Thoracic aorta (tissue), 2 donors: ENCODE measurements around the gene MYL6. TPM values are rescaled to one million over a fixed set of nuclear protein-coding genes. Genes with fewer than 3 reads are reported as not detected.

Experiments used
- ATAC-seq: fragments of 150-250 bp; one replicate; pipeline ENCODE4 v1.8.0; 2017; ENCODE audit warnings: low read depth; ENCODE audit not compliant: insufficient number of reproducible peaks, low FRiP score
- DNase-seq: peaks from one replicate; pipeline ENCODE4 v3.0.0-alpha.2; 2020; ENCODE audit warnings: low spot score
- H3K27ac ChIP-seq, 2 donors: fragments of 200-600 bp; sonication (generic); 1 replicate in 1 of 2; 2 replicates in 1 of 2; pipeline ENCODE4 v1.5.1; 2016; ENCODE audit warnings: mild to moderate bottlenecking in 2 of 2, moderate library complexity in 2 of 2
- H3K27me3 ChIP-seq: fragments of 200-600 bp; sonication (generic); replicated peaks from 2 replicates; pipeline ENCODE4 v1.6.0; 2016; ENCODE audit warnings: mild to moderate bottlenecking; ENCODE audit not compliant: insufficient read depth
- H3K36me3 ChIP-seq: fragments of 200-600 bp; sonication (generic); one replicate; pipeline ENCODE4 v1.5.1; 2016
- H3K4me1 ChIP-seq, 2 donors: fragments of 200-600 bp; sonication (generic); 1 replicate in 1 of 2; 2 replicates in 1 of 2; pipeline versions ENCODE4 v1.5.1 to v1.6.0; 2016; ENCODE audit warnings: low read depth in 2 of 2, mild to moderate bottlenecking in 1 of 2; ENCODE audit not compliant: control insufficient read depth in 1 of 2
- H3K4me3 ChIP-seq: fragments of 200-600 bp; sonication (generic); 2 replicates; pipeline ENCODE4 v1.5.1; 2016; ENCODE audit warnings: mild to moderate bottlenecking
- H3K9me3 ChIP-seq: fragments of 200-600 bp; sonication (generic); 2 replicates; pipeline ENCODE4 v1.5.1; 2016
- total RNA-seq, 2 donors: library from RNA; depleted of rRNA; stranded (reverse); fragments of >200 nt; gene quantifications; one replicate each; pipeline versions ENCODE4 v1.1.0 to v1.2.3, GENCODE V29; 2016
- TF ChIP-seq, protein P1 (sequence below): fragments of 200-600 bp; sonication (generic); IDR thresholded peaks from one replicate; pipeline ENCODE4 v1.5.1; 2019; ENCODE audit warnings: antibody characterized with exemption

The MYL6 gene
- total RNA-seq, 2 donors from 2014 or later = 1,762 to 3,064 TPM

DNA sequence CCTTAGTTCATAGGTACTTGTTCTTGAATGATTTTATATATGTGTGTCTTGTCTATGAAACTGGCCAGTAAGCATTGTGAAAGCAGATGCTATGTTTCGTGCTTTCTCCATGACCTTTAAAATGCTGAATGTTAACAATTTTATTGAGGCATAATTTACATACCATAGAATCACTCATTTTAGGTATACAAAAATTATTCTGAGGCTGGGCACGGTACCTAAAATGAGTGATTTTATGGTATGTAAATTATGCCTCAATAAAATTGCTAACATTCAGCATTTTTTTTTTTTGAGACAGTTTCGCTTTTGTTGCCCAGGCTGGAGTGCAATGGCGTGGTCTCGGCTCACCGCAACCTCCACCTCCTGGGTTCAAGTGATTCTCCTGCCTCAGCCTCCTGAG, 23.3 kb upstream of the MYL6 start:
- Histone ChIP-seq H3K27ac (no peak overlapping the region), H3K36me3 (peaks cover 72% of the 10 kb centered on the region)

DNA sequence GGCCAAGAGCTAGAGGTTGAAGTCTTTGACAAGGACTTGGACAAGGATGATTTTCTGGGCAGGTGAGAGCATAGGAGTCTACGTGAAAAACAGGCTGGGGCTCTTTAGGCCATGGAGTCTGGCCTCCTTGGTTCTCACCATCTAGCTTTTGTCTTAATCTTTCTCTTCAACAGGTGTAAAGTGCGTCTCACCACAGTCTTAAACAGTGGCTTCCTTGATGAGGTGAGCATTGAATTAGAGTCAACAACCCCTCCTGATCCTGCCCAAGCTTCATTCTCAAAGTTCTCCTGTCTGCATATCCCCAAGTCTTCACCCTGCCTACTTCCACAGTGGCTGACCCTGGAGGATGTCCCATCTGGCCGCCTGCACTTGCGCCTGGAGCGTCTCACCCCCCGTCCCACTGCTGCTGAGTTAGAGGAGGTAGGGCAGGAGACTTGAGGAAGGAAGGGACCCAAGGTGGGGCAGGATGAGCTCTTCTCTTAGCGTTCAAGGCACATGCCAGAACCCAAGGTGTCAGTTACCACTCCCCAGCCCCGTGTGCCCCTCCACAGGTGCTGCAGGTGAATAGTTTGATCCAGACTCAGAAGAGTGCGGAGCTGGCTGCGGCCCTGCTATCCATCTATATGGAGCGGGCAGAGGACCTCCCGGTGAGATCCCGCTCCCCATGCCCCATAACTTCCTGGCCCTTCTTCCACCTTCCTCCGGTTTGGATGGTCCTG, 20.1 kb upstream of the MYL6 start:
- no peak for ATAC-seq
- H3K4me1 ChIP-seq = no peaks in the 10 kb centered on the region

More for the DNA sequence above, 23.3 kb upstream of the MYL6 start:
- DNase-seq = no peak
- Histone ChIP-seq H3K4me3 (no peak overlapping the region), H3K4me1 (peaks cover 5 to 8% of the 10 kb centered on the region in 2 donors), H3K27me3 (no peaks in the 10 kb centered on the region), H3K9me3 (no peaks in the 10 kb centered on the region)
- TF ChIP-seq, protein P1, sequence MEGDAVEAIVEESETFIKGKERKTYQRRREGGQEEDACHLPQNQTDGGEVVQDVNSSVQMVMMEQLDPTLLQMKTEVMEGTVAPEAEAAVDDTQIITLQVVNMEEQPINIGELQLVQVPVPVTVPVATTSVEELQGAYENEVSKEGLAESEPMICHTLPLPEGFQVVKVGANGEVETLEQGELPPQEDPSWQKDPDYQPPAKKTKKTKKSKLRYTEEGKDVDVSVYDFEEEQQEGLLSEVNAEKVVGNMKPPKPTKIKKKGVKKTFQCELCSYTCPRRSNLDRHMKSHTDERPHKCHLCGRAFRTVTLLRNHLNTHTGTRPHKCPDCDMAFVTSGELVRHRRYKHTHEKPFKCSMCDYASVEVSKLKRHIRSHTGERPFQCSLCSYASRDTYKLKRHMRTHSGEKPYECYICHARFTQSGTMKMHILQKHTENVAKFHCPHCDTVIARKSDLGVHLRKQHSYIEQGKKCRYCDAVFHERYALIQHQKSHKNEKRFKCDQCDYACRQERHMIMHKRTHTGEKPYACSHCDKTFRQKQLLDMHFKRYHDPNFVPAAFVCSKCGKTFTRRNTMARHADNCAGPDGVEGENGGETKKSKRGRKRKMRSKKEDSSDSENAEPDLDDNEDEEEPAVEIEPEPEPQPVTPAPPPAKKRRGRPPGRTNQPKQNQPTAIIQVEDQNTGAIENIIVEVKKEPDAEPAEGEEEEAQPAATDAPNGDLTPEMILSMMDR = no peak
- no peak for ATAC-seq

DNA sequence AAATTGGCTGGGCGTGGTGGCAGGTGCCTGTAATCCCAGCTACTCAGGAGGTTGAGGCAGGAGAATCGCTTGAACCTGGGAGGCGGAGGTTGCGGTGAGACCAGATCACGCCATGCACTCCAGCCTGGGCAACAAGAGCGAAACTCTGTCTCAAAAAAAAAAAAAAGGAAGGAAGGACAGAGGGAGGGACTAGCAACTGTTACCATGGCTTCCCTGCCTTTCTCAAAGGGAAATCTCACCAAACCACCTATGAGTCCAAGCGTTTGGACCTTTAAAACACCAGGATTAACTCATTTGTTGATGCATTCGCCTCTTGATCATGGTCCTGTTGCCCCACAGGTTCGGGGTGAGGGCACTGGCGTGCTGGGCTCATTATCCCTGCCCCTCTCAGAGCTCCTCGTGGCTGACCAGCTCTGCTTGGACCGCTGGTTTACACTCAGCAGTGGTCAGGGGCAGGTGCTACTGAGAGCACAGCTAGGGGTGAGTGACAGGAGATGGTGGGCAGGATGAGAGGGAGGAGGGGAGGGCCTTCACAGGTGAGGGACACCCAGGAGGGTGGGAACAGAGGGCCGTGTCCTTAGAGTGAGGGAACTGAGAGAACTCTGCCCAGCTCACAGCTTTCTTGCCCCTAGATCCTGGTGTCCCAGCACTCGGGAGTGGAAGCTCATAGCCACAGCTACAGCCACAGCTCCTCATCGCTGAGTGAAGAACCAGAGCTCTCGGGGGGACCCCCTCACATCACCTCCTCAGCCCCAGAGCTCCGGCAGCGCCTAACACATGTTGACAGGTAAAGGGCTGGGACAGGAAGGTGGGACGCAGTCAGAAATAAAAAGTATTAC, 16.0 kb upstream of the MYL6 start:
- DNase-seq (no peak), ATAC-seq (no peak)
- Histone ChIP-seq H3K4me3 (no peak overlapping the region), H3K9me3 (no peaks in the 10 kb centered on the region), H3K4me1 (peaks cover 4 to 10% of the 10 kb centered on the region in 2 donors), H3K27ac (no peak overlapping the region), H3K36me3 (peaks cover 46% of the 10 kb centered on the region), H3K27me3 (no peaks in the 10 kb centered on the region)
- TF ChIP-seq, protein P1 = no peak

More for the DNA sequence above, 20.1 kb upstream of the MYL6 start:
- H3K4me3 ChIP-seq = no peak overlapping the region
- no peak for DNase-seq
- TF ChIP-seq, protein P1 = no peak
- peaks cover 75% of the 10 kb centered on the region for H3K36me3 ChIP-seq
- H3K27ac ChIP-seq = no peak overlapping the region
- no peaks in the 10 kb centered on the region for H3K9me3 ChIP-seq
- H3K27me3 ChIP-seq = no peaks in the 10 kb centered on the region

DNA sequence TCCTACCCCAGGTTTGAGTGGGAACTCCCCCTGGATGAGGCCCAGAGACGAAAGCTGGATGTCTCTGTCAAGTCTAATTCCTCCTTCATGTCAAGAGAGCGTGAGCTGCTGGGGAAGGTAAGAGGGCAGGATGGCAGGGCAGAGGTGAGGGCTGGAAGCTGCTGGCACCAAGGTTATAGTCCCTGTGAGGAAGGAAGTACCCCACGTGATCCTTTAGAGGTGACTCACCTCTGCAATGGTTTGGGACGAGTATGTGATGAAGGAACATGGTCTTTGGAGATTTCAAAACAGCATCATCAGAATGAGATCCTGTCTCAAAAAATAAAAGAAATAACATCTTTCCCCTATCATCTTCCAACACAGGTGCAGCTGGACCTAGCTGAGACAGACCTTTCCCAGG, 14.9 kb upstream of the MYL6 start:
- no peaks in the 10 kb centered on the region for H3K9me3 ChIP-seq
- H3K36me3 ChIP-seq = peaks cover 36% of the 10 kb centered on the region
- H3K4me3 ChIP-seq = no peak overlapping the region
- DNase-seq (no peak), ATAC-seq (peak; percentile 11)
- H3K27ac ChIP-seq = no peak overlapping the region
- H3K4me1 ChIP-seq = peaks cover 4 to 13% of the 10 kb centered on the region in 2 donors
- TF ChIP-seq, protein P1 = no peak
- no peaks in the 10 kb centered on the region for H3K27me3 ChIP-seq

DNA sequence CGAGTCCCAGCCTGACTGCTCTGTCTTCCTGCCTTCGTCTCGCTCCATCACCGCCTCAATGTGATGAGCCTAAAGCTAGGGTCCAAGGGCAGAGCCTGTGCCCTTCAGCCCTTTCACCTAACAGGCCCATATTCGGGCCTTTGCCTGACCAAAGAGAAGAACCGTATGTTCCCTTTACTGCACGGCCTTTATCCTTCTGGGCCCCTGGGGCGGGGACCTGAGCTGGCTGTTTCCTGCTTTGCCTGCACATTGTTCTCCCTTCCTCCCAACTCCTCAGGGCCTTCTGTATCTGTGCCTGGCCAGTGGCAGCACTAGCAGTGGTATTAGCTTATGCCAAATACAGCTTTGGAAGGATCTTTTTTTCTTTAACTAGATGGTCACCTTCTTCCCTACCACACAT, 14.3 kb upstream of the MYL6 start:
- no peaks in the 10 kb centered on the region for H3K27me3 ChIP-seq
- H3K4me3 ChIP-seq = no peak overlapping the region
- TF ChIP-seq, protein P1 = no peak
- H3K4me1 ChIP-seq = peaks cover 4 to 13% of the 10 kb centered on the region in 2 donors
- no peak overlapping the region for H3K27ac ChIP-seq
- H3K9me3 ChIP-seq = no peaks in the 10 kb centered on the region
- peaks cover 32% of the 10 kb centered on the region for H3K36me3 ChIP-seq
- no peak for DNase-seq
- no peak for ATAC-seq
